Measurements from ENCODE around the gene SMPD3. TPM values are rescaled to one million over a fixed set of nuclear protein-coding genes. Genes with fewer than 3 reads are reported as not detected.

SMPD3 gene
- total RNA-seq, 2 experiments from 2014 or later, result 11.1 to 12.0 TPM

DNA sequence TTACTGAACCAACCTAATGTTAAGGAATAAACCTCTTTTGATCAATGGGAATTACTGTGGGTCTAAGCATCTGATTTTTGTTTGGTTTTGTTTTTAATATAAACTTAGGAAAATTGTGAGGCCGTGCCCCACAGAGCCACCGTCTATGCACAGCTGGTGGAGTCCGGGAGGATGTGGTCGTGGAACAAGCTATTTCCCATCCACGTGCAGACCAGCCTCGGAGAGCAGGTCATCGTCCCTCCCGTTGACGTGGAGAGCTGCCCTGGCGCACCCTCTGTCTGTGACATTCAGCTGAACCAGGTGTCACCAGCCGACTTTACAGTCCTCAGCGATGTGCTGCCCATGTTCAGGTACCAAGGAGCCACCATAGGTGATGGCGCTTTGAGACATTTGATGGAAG, 109.1 kb downstream of the SMPD3 start:
- POLR2A ChIA-PET, result interaction anchor here (0.6 kb wide), 1 partner anchor 40 kb away, joined by 3 read pairs; no protein-coding TSS in a partner anchor
- CTCF ChIA-PET, result interaction anchor here (1.3 to 3.7 kb wide), 3 partner anchors 11 to 78 kb away, joined by 4 to 16 read pairs (median 6); no protein-coding TSS in a partner anchor
- H3K36me3 Mint-ChIP-seq (ENCODE audit: low read depth), result peaks cover 69% of the 10 kb centered on the region
- no peak for ATAC-seq
- H3K27ac Mint-ChIP-seq, result no peak overlapping the region
- no peaks in the 10 kb centered on the region for H3K9me3 Mint-ChIP-seq (ENCODE audit: insufficient read depth)
- H3K4me3 Mint-ChIP-seq, result no peak overlapping the region
- no peaks in the 10 kb centered on the region for H3K27me3 Mint-ChIP-seq (ENCODE audit: low read depth)
- DNase-seq, result no peak
- H3K4me1 Mint-ChIP-seq (ENCODE audit: low read depth), result peaks cover 5% of the 10 kb centered on the region

GRCh38 chr16:68338326-68339119, 109.8 kb downstream of the SMPD3 start:
- H3K27me3 Mint-ChIP-seq (ENCODE audit: low read depth), result no peaks in the 10 kb centered on the region

DNA sequence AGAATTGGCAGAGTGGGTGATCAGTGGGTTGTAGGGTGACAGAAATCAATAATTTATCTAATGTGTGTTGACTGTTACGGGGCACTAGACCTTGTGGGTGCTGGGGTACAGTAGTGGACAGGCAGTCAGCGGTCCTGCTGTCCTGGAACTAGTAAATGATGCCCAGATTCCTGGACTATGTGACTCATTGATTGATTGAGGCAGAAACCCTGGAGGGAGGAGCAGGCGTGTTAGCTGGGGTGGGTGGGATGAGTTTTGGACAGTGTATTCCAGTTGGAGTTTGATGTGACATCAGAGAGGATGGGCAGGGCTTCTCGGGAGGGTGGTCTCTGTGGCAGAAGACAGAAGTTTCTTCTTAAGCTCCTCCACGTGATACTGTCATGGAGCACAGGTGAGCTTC, 113.1 kb downstream of the SMPD3 start:
- peak overlapping the region; percentile 26 for H3K27ac Mint-ChIP-seq
- H3K27me3 Mint-ChIP-seq (ENCODE audit: low read depth), result no peaks in the 10 kb centered on the region
- no peaks in the 10 kb centered on the region for H3K9me3 Mint-ChIP-seq (ENCODE audit: insufficient read depth)
- H3K36me3 Mint-ChIP-seq (ENCODE audit: low read depth), result peaks cover 63% of the 10 kb centered on the region
- H3K4me3 Mint-ChIP-seq, result no peak overlapping the region
- ATAC-seq, result no peak
- ChIA-PET POLR2A (no interaction called here), CTCF (interaction anchor here (20.0 kb wide), 1 partner anchor 74 kb away, joined by 544 read pairs; the partner anchor contains the start of gene SLC7A6)
- no peak for DNase-seq
- peaks cover 17% of the 10 kb centered on the region for H3K4me1 Mint-ChIP-seq (ENCODE audit: low read depth)

More at GRCh38 chr16:68338326-68339119, 109.8 kb downstream of the SMPD3 start:
- H3K4me1 Mint-ChIP-seq (ENCODE audit: low read depth), result peaks cover 4% of the 10 kb centered on the region
- ChIA-PET CTCF (interaction anchor here (1.3 to 3.7 kb wide), 4 partner anchors 10 to 77 kb away, joined by 4 to 16 read pairs (median 6); partner anchors contain the start of gene SLC7A6), POLR2A (interaction anchor here (0.6 to 1.2 kb wide), 2 partner anchors 9 to 39 kb away, joined by 3 read pairs; no protein-coding TSS in a partner anchor)
- H3K27ac Mint-ChIP-seq, result peak overlapping the region; percentile 31
- no peaks in the 10 kb centered on the region for H3K9me3 Mint-ChIP-seq (ENCODE audit: insufficient read depth)
- no peak for DNase-seq
- H3K4me3 Mint-ChIP-seq, result no peak overlapping the region
- H3K36me3 Mint-ChIP-seq (ENCODE audit: low read depth), result peaks cover 72% of the 10 kb centered on the region
- ATAC-seq, result no peak

DNA sequence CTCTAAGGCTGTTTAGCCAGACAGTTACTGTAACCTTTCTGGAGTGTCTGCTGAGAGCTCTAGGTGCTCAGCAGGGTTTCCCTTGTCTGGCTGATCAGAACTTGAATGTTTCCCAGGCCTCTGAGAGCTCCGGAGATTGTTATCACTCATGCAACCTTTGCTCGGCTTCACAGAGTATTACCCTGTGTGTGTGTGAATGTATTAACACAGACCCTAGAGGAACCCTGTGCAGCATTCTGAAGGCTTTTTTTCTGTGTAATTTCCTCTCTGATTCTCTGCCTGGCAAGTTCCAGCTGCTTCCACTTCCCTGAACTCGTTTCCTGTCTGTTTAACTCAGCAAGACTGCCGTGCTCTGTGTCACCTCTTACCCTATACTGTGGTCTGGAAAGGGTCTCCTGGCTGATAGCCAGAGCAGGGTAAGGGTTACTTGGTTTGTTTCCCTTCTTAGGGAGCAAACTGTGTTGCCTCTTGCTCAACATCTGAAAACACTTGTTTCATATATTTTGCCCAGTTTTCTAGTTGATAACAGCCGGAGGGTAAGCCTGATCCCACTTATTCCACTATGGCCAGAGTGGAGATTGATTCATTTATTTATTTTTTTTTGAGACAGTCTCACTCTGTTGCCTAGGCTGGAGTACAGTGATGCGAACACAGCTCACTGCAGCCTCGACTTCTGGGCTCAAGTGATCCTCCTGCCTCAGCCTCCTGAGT, 115.7 kb downstream of the SMPD3 start:
- CTCF ChIA-PET, result interaction anchor here (1.3 to 20.0 kb wide), 4 partner anchors 9 to 71 kb away, joined by 3 to 544 read pairs (median 6); partner anchors contain the start of genes PRMT7, SLC7A6 and SLC7A6OS
- H3K9me3 Mint-ChIP-seq (ENCODE audit: insufficient read depth), result no peaks in the 10 kb centered on the region
- no peaks in the 10 kb centered on the region for H3K27me3 Mint-ChIP-seq (ENCODE audit: low read depth)
- H3K4me1 Mint-ChIP-seq (ENCODE audit: low read depth), result peaks cover 27% of the 10 kb centered on the region
- peaks cover 53% of the 10 kb centered on the region for H3K36me3 Mint-ChIP-seq (ENCODE audit: low read depth)
- POLR2A ChIA-PET, result interaction anchor here (0.8 kb wide), 1 partner anchor 22 kb away, joined by 3 read pairs; the partner anchor contains the start of genes PRMT7 and SLC7A6OS
- DNase-seq, result peak; percentile 32
- H3K27ac Mint-ChIP-seq, result peak overlapping the region; percentile 83
- ATAC-seq, result peak; percentile 50
- H3K4me3 Mint-ChIP-seq, result peak overlapping the region; percentile 23

- ATAC-seq, result no peak
Observed at GRCh38 chr16:68331879-68332410, 116.4 kb downstream of the SMPD3 start.

DNA sequence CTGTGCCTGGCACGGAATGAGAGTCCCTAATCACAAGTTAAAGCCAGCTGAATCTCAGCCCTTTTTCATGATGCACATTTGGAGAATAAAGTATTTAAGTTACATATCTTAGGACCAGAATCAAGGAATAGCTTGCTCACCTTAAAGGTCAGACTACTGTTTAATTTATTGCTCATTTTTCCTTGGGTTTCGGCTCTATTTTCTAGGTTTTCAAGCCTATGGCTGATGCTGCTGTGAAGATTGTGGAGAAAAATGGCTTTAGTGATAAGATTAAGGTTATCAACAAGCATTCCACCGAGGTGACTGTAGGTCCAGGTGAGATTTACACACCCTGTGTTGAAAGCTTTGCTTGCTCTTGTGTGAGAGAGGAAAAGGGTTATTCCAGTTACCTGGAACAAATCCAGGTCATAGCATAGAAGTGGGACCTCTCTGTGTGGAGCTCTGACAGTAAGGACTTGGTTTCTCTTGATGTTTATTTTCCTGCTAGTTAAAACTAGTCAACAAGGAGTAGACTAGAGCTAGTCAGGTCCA, 119.4 kb downstream of the SMPD3 start:
- H3K36me3 Mint-ChIP-seq (ENCODE audit: low read depth), result peaks cover 47% of the 10 kb centered on the region
- POLR2A ChIA-PET, result interaction anchor here (0.7 to 3.1 kb wide), 4 partner anchors 9 to 67 kb away, joined by 3 to 14 read pairs (median 5); partner anchors contain the start of genes PRMT7, SLC7A6 and SLC7A6OS
- no peaks in the 10 kb centered on the region for H3K27me3 Mint-ChIP-seq (ENCODE audit: low read depth)
- DNase-seq (no peak), ATAC-seq (no peak)
- no peak overlapping the region for H3K4me3 Mint-ChIP-seq
- no peak overlapping the region for H3K27ac Mint-ChIP-seq
- peaks cover 28% of the 10 kb centered on the region for H3K4me1 Mint-ChIP-seq (ENCODE audit: low read depth)
- CTCF ChIA-PET, result interaction anchor here (0.7 to 20.0 kb wide), 40 partner anchors 9 to 1082 kb away, joined by 3 to 544 read pairs (median 6); partner anchors contain the start of genes PLA2G15, PRMT7, SLC7A6 and SLC7A6OS
- H3K9me3 Mint-ChIP-seq (ENCODE audit: insufficient read depth), result no peaks in the 10 kb centered on the region

More at GRCh38 chr16:68331879-68332410, 116.4 kb downstream of the SMPD3 start:
- DNase-seq, result no peak
- POLR2A ChIA-PET, result interaction anchor here (0.8 kb wide), 1 partner anchor 21 kb away, joined by 3 read pairs; the partner anchor contains the start of genes PRMT7 and SLC7A6OS
- Mint-ChIP-seq H3K36me3 (ENCODE audit: low read depth) (peaks cover 51% of the 10 kb centered on the region), H3K27ac (peak overlapping the region; percentile 83), H3K4me3 (peak overlapping the region; percentile 23), H3K9me3 (ENCODE audit: insufficient read depth) (no peaks in the 10 kb centered on the region), H3K27me3 (ENCODE audit: low read depth) (no peaks in the 10 kb centered on the region), H3K4me1 (ENCODE audit: low read depth) (peaks cover 30% of the 10 kb centered on the region)
- CTCF ChIA-PET, result interaction anchor here (1.3 to 20.0 kb wide), 4 partner anchors 8 to 71 kb away, joined by 3 to 544 read pairs (median 6); partner anchors contain the start of genes PRMT7, SLC7A6 and SLC7A6OS

GRCh38 chr16:68328151-68328859, 120.0 kb downstream of the SMPD3 start:
- H3K27me3 Mint-ChIP-seq (ENCODE audit: low read depth), result no peaks in the 10 kb centered on the region
- H3K27ac Mint-ChIP-seq, result no peak overlapping the region
- peak; percentile 87 for DNase-seq
- no peak overlapping the region for H3K4me3 Mint-ChIP-seq
- ChIA-PET CTCF (interaction anchor here (0.6 to 20.0 kb wide), 39 partner anchors 10 to 1082 kb away, joined by 3 to 544 read pairs (median 5); partner anchors contain the start of genes PLA2G15, PRMT7, SLC7A6 and SLC7A6OS), POLR2A (interaction anchor here (1.2 to 3.1 kb wide), 5 partner anchors 17 to 67 kb away, joined by 4 to 14 read pairs (median 6); partner anchors contain the start of genes PRMT7, SLC7A6 and SLC7A6OS)
- no peaks in the 10 kb centered on the region for H3K9me3 Mint-ChIP-seq (ENCODE audit: insufficient read depth)
- peak; percentile 95 for ATAC-seq
- H3K36me3 Mint-ChIP-seq (ENCODE audit: low read depth), result peaks cover 48% of the 10 kb centered on the region
- peaks cover 28% of the 10 kb centered on the region for H3K4me1 Mint-ChIP-seq (ENCODE audit: low read depth)

DNA sequence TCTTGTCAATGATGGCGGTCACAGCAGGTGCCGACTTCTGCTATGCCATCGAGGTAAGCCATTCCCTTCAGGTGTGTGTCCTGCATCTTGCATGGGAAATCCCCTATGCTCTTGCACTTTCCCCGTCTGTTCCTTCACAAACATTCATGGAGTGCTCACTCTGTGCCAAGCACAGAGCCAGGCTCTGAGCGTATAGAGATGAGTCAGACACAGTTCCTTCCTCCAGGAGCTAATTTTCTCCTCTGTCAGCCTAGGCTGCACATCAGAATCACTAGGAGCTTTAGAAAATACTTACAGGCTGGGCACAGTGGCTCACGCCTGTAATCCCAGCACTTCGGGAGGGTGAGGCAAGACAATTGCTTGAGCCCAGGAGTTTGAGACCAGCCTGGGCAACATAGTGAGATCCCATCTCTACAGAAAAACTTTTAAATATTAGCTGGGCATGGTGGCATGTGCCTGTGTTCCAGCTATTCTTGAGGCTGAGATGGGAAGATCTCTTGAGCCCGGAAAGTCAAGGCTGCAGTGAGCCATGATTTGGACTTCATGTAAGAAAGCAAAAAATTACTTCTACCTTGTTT, 123.4 kb downstream of the SMPD3 start:
- no peaks in the 10 kb centered on the region for H3K9me3 Mint-ChIP-seq (ENCODE audit: insufficient read depth)
- H3K4me1 Mint-ChIP-seq (ENCODE audit: low read depth), result peaks cover 16% of the 10 kb centered on the region
- H3K27ac Mint-ChIP-seq, result no peak overlapping the region
- H3K27me3 Mint-ChIP-seq (ENCODE audit: low read depth), result no peaks in the 10 kb centered on the region
- H3K36me3 Mint-ChIP-seq (ENCODE audit: low read depth), result peaks cover 41% of the 10 kb centered on the region
- POLR2A ChIA-PET, result interaction anchor here (0.8 to 1.1 kb wide), 3 partner anchors 17 to 63 kb away, joined by 3 to 5 read pairs (median 3); partner anchors contain the start of gene SLC7A6
- CTCF ChIA-PET, result interaction anchor here (1.0 to 20.0 kb wide), 4 partner anchors 14 to 504 kb away, joined by 3 to 544 read pairs (median 24); partner anchors contain the start of genes PRMT7, SLC7A6 and SLC7A6OS
- ATAC-seq (no peak), DNase-seq (no peak)
- H3K4me3 Mint-ChIP-seq, result no peak overlapping the region

DNA sequence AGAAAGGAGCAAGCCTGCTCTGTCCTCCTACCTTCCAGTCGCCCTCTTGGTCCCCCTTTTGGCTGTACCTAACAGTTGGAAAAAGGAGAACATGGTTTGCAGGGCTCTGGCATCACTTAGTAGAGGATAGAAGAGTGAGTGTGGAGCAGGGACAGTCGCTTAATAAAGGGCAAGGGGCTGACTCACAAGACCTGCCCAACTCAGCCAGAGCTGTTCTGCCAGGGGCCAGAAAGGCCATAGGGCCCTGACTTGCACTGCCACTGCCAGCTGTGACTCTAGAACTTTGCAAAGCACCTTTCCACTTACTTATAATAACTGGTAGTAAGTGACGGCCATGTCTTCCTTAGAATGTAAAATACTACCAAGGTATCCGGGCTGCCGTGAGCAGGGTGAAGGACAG, 124.0 kb downstream of the SMPD3 start:
- POLR2A ChIA-PET, result interaction anchor here (1.1 kb wide), 1 partner anchor 61 kb away, joined by 5 read pairs; the partner anchor contains the start of gene SLC7A6
- CTCF ChIA-PET, result interaction anchor here (2.0 to 20.0 kb wide), 3 partner anchors 8 to 63 kb away, joined by 6 to 544 read pairs (median 45); partner anchors contain the start of genes PRMT7, SLC7A6 and SLC7A6OS
- Mint-ChIP-seq H3K4me1 (ENCODE audit: low read depth) (peaks cover 18% of the 10 kb centered on the region), H3K9me3 (ENCODE audit: insufficient read depth) (no peaks in the 10 kb centered on the region), H3K4me3 (no peak overlapping the region), H3K27me3 (ENCODE audit: low read depth) (no peaks in the 10 kb centered on the region), H3K36me3 (ENCODE audit: low read depth) (peaks cover 44% of the 10 kb centered on the region), H3K27ac (no peak overlapping the region)
- no peak for ATAC-seq
- no peak for DNase-seq

Data from activated CD8-positive, alpha-beta T cell treated with anti-CD3 and anti-CD28 coated beads, Interleukin-2, amount 10 ng/mL, durations not matched to agents 7 days and 5 days (primary cell).